ENCODE data around the gene C1orf216.
"Not testable (repeated sequence)": the region's sequence is repeated elsewhere in the genome, so short reads cannot be mapped to it uniquely, and the experiment has no call there.

The C1orf216 gene

GRCh38 chr1:35707601-35708440 lies 10.9 kb downstream of the C1orf216 start:
- no peak for DNase-seq (ENCODE audit: low read depth, low spot score)

GRCh38 chr1:35706846-35707600 lies 11.7 kb downstream of the C1orf216 start:
- no peak for DNase-seq (ENCODE audit: low read depth, low spot score)

DNA sequence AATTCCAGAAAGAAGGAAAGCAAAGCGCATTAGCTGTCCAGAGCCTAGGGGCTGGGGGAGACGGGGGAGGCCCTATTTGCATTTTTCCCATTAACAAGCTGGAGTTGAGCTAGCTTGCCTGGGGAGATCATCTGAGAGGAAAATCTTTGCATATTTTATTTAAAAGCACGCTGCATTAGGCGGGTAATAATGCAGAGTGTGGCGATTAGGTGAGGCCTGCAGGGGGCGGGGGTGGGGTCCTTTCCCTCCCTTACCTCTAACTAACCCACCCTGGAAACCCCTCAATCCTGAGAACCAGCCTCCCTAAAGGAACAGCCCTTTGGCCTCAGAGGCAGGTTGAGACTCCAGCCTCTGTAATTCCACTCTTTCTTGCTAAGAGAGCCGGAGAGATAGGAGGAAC lies 16.2 kb downstream of the C1orf216 start:
- no peak for DNase-seq (ENCODE audit: low read depth, low spot score)

- DNase-seq (ENCODE audit: low read depth, low spot score), result not testable (repeated sequence)
Observed at GRCh38 chr1:35699152-35699551, 19.5 kb downstream of the C1orf216 start.

DNA sequence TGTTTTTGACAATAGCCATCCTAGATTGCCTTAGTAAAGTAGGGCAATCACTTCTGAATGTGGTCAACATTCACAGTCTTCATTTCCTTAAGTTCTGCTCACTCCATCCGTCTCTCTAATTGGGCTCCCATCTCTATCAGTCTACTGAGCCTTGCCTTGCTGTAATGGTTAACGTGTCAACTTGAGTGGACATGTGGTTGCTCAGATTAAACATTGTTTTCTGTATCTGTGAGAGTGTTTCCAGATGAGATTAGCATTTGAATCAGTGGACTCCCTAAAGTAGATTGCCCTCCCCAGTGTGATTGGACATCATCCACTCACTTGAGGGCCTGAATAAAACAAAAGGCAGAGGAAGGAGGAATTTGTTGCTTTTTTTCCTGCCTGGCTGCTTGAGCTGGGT lies 26.4 kb downstream of the C1orf216 start:
- no peak for DNase-seq (ENCODE audit: low read depth, low spot score)

DNA sequence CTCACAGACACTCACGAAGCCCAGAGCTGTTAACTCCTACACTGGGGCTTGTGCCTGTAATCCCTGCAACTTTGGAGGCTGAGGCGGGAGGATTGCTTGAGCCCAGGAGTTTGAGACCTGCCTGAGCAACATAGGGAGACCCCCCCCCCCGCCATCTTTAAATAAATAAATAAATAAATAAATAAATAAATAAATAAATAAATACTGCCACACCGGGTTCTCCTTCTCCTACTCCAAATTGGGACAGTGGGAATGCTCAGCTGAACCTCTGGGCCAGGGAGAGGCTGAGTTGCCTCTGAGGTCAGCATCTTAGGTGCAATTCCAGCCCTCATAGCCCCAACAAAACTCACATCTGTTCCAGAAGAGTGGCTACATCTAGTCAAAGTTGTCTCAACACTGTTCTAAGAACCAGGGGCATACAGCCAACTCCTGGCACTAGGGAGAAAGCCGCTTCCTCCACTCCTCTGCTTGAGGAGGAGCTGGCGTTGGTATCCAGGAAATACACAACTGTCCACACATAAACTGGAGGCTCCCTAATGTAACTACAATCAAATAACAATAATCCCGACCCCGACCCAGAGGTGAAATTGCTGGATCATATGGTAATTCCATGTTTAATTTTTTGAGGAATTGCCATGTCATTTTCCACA lies 27.0 kb downstream of the C1orf216 start:
- no peak for DNase-seq (ENCODE audit: low read depth, low spot score)

GRCh38 chr1:35691080-35691479 lies 27.6 kb downstream of the C1orf216 start:
- DNase-seq (ENCODE audit: low read depth, low spot score), result no peak

DNA sequence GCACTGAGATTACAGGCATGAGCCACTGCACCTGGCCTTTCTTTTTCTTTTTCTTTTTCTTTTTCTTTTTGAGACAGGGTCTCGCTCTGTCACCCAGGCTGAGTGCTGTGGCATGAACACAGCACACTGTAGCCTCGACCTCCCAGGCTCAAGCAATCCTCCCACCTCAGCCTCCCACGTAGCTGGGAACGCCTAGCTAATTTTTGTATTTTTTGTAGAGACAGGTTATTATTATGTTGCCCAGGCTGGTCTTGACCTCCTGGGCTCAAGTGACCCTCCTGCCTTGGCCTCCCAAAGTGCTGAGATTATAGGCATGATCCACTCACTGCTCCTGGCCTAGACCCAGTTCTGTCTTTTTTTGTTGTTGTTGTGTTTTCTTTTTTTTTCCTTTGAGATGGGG lies 28.6 kb downstream of the C1orf216 start:
- DNase-seq (ENCODE audit: low read depth, low spot score), result not testable (repeated sequence)

- DNase-seq (ENCODE audit: low read depth, low spot score), result no peak
Observed at GRCh38 chr1:35688161-35688560, 30.5 kb downstream of the C1orf216 start.

DNA sequence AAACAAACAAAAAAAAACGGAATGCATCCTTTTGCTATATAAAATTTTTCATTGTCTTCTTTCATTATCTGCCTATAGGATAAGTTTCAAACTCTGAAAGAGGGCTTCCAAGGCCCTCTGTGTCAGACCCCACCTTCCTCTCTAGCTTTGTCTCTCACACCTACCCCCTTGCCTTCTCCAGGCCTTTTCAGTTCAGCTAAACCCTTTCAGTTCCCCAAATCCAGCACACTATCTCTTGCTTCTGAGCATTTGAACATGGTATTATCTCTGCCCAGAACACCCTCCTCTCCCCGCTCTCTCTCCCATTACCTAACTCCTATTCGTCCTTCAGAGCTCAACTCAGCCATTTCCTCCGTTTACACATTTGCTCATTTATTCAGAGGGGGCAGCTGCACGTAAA lies 35.7 kb downstream of the C1orf216 start:
- DNase-seq (ENCODE audit: low read depth, low spot score), result no peak

- DNase-seq (ENCODE audit: low read depth, low spot score), result no peak
Observed at GRCh38 chr1:35680271-35680670, 38.4 kb downstream of the C1orf216 start.

- DNase-seq (ENCODE audit: low read depth, low spot score), result no peak
Observed at GRCh38 chr1:35675773-35676172, 42.9 kb downstream of the C1orf216 start.

- no peak for DNase-seq (ENCODE audit: low read depth, low spot score)
Observed at GRCh38 chr1:35674111-35674510, 44.6 kb downstream of the C1orf216 start.

DNA sequence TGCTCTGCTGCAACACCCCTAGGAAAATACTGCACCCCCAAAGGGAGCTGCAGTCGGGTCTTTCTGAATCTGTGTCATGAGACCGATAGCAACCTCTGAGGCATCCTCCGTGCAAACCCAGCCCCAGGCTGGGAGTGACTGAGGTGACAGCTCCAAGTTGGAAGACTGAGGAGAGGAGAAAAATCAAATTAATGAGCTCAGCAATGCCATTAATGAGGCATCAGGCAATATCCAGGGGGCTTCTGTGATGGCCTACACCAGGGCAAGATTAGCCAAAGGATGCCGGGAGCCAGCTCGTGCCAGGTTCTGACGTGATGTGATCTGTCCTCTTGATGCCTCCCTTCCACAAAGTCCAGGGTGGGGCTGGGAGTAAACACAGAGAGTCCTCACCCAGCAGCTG lies 46.6 kb downstream of the C1orf216 start:
- no peak for DNase-seq (ENCODE audit: low read depth, low spot score)

- DNase-seq (ENCODE audit: low read depth, low spot score), result no peak
Observed at GRCh38 chr1:35668506-35668905, 50.2 kb downstream of the C1orf216 start.

- no peak for DNase-seq (ENCODE audit: low read depth, low spot score)
Observed at GRCh38 chr1:35666916-35667315, 51.8 kb downstream of the C1orf216 start.

- DNase-seq (ENCODE audit: low read depth, low spot score), result no peak
Observed at GRCh38 chr1:35666216-35666615, 52.5 kb downstream of the C1orf216 start.
